Activated naive CD4-positive, alpha-beta T cell treated with anti-CD3 and anti-CD28 coated beads, Interleukin-2, amount 50 U/mL, for 24 hours (primary cell): ENCODE data around the gene OCIAD2.

Experiments used
- H3K27ac Mint-ChIP-seq: one replicate; pipeline ENCODE4 v1.8.0; 2021; ENCODE audit warnings: mild to moderate bottlenecking, mixed read lengths
- H3K27me3 Mint-ChIP-seq: one replicate; pipeline ENCODE4 v1.8.0; 2021; ENCODE audit warnings: mixed read lengths
- H3K36me3 Mint-ChIP-seq: one replicate; pipeline ENCODE4 v1.8.0; 2021; ENCODE audit warnings: mixed read lengths
- H3K4me1 Mint-ChIP-seq: one replicate; pipeline ENCODE4 v1.8.0; 2021; ENCODE audit warnings: mixed read lengths
- H3K4me3 Mint-ChIP-seq: one replicate; pipeline ENCODE4 v1.8.0; 2021; ENCODE audit warnings: mild to moderate bottlenecking, mixed read lengths
- H3K9me3 Mint-ChIP-seq: one replicate; pipeline ENCODE4 v1.8.0; 2021; ENCODE audit warnings: mixed read lengths

Gene OCIAD2

DNA sequence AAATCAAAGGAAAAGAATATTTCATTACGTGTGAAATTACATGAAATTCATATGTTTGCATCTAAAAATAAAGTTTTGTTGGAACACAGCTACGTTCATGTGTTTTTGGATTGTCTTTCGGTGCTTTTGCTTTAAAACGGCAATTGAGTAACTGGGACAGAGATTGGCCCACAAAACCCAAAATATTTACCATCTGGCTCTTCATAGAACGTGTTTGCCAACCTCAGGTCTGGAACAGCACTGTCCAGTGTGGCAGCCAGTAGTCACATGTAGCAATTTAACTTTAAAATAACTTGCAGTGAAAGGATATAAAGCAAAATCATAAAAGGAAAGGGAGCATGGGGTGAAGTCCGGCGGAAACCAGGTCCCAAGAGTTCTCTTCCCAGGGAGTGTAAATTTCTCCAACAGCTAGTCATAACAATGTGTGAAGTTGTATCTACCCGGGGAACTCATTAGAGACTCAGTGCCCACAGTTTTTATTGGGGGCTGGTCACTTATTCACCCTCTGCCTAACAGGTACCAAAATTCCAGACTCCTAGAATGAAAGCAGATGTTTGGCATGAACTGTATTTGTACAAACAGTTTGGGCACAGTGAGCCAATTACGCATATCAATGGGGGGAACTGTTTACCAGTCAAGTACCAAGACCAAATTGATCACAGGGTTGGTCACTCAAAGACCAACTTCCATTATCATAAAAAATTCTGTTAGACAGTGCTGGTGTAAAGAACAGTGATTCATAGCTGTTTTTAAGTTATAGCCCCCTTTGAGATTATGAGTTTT lies 65.3 kb downstream of the OCIAD2 start:
- peaks cover 26% of the 10 kb centered on the region for H3K36me3 Mint-ChIP-seq
- no peaks in the 10 kb centered on the region for H3K27me3 Mint-ChIP-seq
- no peaks in the 10 kb centered on the region for H3K9me3 Mint-ChIP-seq
- H3K27ac Mint-ChIP-seq: peak overlapping the region; percentile 17
- peaks cover 30% of the 10 kb centered on the region for H3K4me1 Mint-ChIP-seq
- H3K4me3 Mint-ChIP-seq: no peak overlapping the region

DNA sequence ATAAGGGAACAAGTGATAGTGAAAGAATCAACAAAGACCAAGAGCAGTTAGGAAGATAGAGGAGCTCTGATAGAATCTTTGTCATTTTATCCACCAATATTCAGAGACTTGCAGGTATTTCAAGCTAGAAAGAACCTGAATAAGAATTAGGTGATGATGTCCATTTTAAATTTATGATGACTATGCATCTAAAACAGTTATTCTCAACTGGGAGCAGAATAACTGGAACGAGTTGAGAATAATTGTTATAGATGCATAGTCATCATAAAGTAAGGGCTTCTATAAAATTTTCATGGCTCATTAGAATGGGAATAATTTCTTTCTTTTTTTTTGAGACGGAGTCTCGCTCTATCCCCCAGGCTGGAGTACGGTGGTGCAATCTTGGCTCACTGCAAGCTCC lies 69.9 kb downstream of the OCIAD2 start:
- Mint-ChIP-seq H3K36me3 (peaks cover 17% of the 10 kb centered on the region), H3K4me3 (no peak overlapping the region), H3K4me1 (peaks cover 47% of the 10 kb centered on the region)

More for the DNA sequence above, 69.9 kb downstream of the OCIAD2 start:
- H3K9me3 Mint-ChIP-seq: no peaks in the 10 kb centered on the region
- no peaks in the 10 kb centered on the region for H3K27me3 Mint-ChIP-seq
- no peak overlapping the region for H3K27ac Mint-ChIP-seq
